GM20431 (cell line): ENCODE data around the gene TPM3.
"Not testable (repeated sequence)": the region's sequence is repeated elsewhere in the genome, so short reads cannot be mapped to it uniquely, and the experiment has no call there.

Source experiments
- in situ Hi-C: fragments of 300-500 bp; cut with MseI, MboI; formaldehyde crosslinking; loops from one replicate; pipeline ENCODE4 v1.15.0; 2020; ENCODE audit warnings: low sequenced_read_pairs; ENCODE audit not compliant: unreplicated experiment

The TPM3 gene

DNA sequence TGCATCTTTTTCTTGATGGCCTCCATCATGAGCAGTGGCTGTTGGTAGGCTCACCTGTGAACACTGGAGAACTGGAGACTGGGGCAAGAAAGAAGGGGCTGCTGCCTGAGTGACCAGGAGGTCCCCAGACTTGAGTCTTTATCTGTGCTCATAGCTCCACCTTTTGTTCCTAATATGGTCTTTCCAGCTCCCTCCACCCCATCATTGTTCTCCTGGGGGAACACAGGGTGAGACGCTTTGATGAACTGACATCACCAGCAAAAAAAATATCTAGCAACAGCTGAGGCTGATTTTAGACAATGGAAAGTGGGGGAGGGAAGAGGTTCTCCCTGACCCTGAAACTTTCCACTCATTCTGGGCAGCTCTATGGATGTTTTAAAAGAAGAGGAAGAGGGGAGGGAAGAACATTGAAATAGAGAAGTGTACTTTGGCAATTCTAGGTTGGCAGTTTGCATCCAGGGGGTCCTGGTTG lies at the start of gene TPM3:
TSS of gene TPM3 (minus strand) at position 111 of the 472 bp plus-strand sequence. CDS start at position 29, 82 bp downstream.
- in situ Hi-C loops, result no loop called here

DNA sequence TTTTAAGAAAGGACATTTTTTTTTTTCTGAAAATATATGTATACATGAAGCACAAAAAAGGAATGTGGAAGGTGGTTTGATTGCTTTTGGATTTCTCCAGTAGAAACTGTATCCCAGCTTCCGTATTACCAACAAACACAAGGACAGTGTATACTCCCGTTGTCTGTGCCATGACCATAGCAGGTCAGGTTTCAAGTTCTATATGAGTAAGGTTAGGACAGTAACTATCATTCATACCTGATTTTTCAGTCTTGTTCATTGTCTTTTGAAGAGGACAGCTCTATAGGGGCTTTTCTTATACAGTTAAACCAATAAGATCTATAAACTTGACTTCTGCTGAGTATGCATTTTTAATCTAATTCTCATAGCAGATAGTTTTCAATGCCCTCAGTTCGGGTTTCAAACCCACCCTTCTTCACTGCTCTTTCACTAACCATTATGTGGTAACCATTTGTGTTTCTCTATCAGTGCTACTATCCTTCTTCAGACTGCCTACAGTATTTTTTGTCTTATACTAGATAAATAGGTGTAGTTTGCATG lies 48.5 kb upstream of the TPM3 start:
- in situ Hi-C loops, result no loop called here

DNA sequence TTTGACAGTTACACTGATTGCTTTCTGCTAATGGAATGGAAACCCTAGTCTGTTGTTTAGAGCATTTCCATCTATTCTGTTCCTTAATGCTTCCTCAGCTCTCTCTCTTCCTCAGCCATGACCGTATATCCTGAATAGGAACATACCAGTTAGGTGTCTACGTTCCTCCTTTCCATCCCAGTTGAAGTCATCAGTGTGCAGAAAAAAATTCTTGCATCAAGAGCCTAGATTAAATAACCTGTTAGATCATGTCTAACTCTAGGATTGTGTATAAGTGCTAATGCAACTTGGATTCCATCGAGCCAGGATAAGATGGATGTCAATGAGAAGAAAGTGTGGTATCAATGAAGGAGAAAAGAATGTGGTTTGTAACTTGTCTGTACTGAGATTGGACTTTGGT lies 47.6 kb upstream of the TPM3 start:
- in situ Hi-C loops, result no loop called here

DNA sequence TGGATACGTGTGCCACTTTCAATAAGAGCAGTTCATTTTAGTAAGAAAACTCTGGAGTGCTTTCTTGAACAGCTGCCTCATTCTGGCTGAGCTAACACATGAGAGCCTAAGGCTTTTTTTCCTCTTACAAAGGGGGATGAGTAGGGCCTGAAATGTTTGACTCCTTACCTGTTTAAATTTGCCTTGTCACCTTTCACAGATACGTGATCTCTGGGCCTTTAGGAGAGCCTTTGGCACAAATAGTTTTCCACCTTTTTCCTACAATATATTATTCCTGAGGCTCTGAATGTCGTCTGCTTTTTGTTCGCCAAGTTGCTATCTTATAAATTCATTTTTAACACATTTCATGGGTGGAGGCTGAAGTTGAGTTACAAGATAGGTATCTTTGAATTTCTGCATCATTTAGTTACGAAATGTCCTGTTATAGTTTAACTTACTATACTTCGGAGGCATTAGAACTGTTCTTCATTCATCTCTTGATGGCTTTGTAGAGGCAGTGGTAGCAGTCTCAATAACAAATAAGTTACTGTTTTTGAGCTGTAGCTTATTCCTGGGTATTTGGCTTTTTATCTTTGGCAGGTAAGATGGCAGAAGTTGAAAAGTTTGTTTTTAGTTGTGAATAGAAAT lies 46.1 kb upstream of the TPM3 start:
- in situ Hi-C loops, result no loop called here

DNA sequence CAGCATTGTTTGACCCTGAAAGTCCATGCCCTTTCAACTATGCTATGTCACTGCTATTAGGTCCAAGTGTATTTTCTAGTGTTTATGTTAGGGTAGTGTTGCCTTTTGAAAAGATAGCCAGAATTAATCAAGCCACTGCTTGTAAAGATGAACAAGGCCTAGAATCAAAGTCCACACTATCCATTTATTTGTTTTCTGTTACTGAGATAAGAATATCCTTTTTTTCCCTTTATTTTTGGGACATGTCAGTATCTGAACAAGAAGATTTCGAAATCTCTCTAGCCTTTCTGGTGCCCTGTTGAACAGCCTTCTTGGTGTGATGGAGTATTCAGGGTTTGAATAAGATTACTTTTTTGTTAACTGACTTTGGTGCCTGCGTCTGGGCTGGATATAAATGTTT lies 45.5 kb upstream of the TPM3 start:
- in situ Hi-C loops, result no loop called here

DNA sequence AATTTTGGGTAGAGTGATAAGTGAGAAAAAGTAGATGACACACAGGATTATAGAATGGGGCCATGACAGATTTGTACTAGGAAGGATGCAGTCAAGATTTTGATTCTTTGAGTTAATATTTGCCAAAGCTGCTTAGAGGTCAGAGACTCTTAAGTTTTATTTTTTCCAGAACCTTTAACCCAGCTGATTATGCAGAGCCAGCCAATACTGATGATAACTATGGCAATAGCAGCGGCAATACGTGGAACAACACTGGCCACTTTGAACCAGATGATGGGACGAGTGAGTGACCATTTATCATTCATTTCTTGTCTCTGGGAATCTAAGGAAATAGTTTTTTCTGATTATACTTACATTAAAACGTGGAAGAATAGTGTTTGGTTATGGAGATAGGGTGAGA lies 45.0 kb upstream of the TPM3 start:
- in situ Hi-C loops, result no loop called here

DNA sequence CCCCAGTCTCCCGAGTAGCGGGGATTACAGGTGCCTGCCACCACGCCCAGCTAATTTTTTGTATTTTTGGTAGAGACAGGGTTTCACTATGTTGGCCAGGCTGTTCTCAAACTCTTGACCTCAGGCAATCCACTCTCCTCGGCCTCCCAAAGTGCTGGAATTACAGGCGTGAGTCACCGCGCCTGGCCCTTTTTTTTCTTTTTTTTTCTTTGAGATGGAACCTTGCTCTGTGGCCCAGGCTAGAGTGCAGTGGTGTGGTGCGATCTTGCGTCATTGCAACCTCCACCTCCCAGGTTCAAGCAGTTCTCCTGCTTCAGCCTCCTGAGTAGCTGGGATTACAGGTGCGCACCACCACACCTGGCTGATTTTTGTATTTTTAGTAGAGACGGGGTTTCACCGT lies 41.2 kb upstream of the TPM3 start:
- in situ Hi-C loops, result not testable (repeated sequence)

DNA sequence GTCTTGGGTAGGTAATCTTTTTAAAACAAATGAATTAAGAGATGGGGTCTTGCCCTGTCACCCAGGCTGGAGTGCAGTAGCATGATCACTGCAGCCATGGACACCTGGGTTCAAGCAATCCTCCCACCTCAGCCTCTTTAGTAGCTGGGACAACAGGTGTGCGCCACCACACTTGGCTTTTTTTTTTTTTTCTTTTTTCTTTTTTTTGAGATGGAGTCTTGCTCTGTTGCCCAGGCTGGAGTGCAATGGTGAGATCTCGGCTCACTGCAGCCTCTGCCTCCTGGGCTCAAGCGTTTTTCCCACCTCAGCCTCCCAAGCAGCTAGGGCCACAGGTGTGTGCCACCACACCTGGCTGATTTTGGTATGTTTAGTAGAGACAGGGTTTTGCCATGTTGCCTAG lies 39.2 kb upstream of the TPM3 start:
- in situ Hi-C loops, result not testable (repeated sequence)

DNA sequence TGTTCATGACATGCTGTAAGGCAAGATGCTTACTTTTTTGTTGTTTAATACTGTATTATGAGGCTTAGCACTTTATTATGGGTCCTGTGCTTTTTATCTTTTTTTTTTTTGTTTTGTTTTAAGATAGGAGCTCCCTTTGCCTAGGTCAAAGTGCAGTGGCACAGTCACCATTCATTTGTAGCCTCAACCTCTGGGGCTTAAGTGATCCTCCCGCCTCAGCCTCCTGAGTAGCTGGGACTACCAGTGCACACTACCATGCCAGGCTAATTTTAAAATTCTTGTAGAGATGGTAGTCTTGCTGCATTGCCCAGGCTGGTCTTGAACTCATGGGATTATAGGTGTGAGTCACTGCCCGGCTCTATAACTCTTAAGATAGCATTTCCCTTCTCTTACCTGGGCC lies 33.5 kb upstream of the TPM3 start:
- in situ Hi-C loops, result no loop called here

DNA sequence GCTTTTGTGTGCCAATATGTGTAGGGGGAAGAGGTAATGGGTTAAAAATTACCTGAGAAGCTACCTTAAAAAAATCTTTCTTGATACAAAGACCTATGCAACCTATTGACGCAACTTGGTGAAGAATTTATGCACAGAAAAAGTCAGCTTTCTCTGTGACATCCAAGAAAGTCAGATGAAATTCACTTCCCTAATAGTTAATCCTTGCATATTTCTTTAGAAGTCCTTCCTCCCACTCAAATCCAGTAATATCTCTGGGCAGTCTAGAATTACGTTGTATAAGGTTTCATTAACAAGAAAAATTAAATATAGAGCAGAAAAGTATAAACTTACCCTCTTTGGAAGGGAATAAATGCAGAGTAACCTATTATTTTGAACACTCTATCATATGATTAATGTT lies 31.7 kb upstream of the TPM3 start:
- in situ Hi-C loops, result no loop called here

DNA sequence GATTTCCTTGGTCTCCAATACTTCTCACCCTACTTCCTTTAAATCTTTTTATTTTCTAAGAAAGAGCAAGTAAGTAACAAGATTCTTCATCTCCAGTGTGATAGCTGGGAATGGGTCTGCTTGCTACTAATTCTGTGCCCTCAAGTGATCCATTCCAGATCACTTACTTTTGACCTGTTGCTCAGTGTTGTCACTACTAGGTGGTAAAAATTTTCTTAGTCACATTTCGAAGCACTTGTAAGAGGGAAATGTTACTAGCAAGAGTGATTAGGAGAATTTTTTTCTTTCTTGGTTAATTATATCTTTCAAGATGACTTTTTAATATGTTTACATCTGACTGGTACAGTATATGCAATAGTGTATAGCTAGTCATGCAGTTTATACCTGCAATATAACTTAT lies 31.0 kb upstream of the TPM3 start:
- in situ Hi-C loops, result no loop called here

DNA sequence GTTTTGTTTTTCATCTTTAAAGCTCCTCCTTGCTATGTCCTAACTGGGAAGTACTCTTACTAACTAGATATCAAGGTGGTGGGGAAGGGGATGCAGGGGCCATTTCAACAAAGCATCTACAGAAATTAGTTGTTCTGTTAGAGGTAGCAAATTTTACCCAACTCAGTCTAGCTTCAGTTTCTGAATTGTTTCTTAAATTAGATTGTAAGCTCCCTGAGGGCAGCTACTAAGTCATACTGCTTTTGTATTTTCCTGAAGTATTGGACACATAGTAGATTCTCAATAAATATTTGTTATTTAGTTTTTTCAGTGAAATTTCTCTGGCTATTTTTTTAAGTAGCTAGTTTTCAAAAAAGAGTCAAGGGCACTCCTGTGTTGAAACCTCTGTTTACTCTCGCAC lies 30.6 kb upstream of the TPM3 start:
- in situ Hi-C loops, result no loop called here

DNA sequence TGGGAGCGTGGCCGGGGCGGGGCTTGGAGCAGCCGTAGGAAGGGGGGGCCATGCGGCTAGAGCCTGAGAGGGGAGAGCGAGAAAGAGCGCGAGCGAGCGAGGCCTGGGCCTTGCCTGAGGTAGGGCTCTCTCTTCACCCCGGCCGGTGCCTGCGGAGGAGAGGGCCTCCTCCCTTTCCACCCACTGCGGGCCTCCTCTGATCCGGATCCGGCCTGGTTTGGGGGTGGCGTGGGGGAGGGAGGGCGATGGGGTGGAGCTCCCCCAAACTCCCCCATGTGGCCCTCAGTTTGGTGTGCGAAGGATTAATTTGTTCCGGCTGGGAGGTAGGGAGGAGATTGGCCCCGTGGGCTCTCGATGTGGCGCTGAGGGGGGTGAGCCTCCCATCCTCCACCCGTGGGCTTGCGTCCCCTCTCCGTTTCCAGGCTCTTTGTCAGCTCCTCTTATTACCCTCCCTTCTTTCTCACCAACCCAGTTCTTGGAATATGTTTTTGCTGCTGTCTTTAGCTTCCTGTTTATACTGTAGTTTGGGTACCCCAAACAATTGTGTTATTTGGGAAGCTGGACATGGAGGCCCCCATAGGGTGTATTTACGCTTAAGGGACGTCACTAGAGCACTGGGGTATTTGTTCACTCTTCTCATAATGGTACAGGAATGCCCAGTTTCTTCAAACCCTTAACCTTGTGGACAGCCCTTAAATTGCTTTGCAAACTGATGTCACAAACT lies 29.5 kb upstream of the TPM3 start:
- in situ Hi-C loops, result no loop called here

DNA sequence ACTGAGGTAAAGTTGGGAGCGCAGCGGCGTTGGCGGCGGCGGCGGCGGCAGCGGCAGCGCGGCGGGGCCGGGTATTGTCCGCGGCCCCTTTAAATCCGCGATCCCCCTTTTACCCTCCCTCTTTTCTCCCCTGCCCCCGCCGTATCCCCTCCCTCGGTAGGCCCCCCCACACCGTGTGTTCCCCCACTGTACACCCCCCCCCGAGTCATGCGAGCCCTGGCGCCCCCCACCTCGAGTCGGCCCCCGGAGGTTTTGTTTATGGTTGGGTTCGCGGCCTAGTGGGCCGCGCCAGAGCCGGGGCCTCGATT lies 29.0 kb upstream of the TPM3 start:
- in situ Hi-C loops, result no loop called here

DNA sequence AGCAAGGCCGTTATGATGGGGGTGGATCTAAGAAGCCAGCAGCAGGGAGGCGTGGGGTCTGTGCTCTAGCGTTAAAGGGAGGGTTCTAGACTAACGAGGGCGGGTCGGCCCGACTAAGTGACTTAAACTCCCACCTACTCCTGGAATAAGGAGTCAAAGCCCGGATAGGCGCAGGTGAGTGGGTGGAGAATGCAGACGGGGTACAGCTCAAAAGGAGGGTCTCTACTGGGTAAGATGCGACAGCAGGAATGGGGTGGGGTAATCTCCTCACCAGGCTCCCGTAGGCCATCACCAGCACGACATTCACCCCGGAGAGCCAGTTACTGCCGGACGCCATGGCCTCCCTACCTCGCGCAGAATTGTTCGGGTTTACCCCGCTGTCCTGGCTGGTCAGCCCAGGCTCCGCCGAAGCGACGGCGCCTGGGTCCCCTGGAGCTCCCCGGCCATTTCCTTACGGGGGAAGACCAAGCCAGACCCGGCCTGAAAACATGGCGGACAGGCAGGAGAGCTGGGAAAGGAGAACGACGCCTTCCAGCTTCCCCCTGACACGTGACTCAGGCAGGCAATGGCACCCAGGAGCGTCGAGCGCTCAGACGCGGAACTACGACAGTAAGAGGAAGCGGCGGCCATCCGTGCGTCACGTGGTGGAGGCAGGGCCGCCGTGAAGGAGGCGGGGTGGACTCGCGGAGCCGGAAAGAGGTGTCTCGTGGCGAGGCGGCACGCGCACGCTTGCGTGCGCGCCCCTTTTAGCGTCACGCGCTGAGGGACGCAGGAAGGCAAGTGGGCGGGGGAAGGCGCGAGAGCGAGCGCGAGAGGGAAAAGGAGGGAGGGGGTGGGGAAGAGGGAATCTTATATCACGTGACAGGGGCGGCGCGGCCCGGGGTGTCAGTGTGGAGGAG lies 28.4 kb upstream of the TPM3 start, which contains the start of gene UBAP2L:
TSS of gene UBAP2L (plus strand) at position 885 of the 899 bp plus-strand sequence. CDS start 4,169 bp downstream, outside the sequence.
- in situ Hi-C loops, result no loop called here

DNA sequence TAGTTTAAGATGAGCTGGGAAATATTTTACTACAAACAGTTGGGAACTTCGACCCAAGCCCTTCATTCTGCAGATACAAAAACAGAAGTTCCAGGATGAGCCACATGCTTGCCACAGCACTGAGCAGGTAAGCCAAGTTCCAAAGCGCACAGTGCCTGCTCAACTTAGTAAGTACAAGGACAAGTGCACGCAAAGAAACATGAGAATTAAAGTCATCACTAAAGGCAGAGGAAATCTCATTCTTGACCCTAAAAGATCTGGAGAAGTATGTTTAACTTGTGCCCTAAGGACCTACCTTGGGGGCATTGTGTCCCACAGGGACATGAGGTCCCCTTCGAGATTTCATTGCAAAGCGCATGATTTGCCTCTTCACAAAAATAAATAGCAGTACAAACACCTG lies 27.6 kb upstream of the TPM3 start:
- in situ Hi-C loops, result no loop called here

DNA sequence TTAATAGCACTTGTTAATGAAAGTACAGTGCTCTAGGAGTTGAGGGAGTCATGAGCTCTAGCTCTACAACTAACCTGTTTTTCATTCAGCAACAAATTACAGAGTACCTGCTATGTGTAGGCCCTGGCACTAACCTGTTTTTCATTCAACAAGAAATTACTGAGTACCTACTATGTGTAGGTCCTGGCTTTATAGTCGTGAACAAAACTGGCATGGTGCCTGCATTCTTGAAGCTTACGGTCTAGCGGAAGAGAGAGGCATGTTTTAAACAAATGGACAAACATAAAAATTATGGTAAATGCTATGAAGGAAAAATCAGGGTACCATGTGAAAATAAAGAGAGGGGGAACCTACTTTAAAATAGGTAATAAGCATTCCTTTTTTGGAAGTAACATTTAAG lies 26.6 kb upstream of the TPM3 start:
- in situ Hi-C loops, result no loop called here

DNA sequence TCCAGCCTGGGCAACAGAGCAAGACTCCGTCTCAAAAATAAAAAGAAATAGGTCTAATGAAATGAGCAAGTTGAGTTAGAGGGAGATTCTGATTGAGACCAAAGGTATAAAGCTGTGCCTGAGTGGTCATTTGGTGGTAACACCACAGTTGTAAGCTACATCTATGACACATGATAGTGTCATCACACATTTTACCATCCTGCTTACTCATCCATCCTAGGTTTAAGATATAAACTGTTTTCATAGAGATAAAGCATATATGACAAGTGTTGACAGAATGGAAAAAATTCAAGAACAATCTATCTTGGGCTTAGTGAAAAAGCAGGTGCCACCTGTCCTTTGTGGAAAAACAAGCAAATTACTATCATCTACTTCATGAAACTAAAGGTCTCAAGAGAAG lies 21.4 kb upstream of the TPM3 start:
- in situ Hi-C loops, result no loop called here

DNA sequence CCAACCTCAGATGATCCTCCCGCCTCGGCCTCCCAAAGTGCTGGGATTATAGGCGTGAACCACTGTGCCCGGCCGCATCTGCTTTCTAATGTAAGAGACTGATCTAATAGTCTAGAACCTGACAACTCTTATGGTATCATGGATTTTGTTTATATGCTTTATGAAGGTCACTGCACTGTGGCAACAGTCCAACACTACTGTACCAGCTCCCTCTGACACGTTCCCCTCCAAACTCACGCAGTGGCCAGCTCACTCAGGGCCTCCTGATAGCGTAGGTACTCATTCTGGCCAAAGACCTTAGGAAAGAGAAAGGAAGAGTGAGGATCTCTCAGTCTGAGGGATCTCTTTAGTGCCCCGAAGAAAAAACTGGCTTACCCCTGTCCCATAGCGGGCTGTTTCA lies 20.2 kb upstream of the TPM3 start:
- in situ Hi-C loops, result no loop called here

DNA sequence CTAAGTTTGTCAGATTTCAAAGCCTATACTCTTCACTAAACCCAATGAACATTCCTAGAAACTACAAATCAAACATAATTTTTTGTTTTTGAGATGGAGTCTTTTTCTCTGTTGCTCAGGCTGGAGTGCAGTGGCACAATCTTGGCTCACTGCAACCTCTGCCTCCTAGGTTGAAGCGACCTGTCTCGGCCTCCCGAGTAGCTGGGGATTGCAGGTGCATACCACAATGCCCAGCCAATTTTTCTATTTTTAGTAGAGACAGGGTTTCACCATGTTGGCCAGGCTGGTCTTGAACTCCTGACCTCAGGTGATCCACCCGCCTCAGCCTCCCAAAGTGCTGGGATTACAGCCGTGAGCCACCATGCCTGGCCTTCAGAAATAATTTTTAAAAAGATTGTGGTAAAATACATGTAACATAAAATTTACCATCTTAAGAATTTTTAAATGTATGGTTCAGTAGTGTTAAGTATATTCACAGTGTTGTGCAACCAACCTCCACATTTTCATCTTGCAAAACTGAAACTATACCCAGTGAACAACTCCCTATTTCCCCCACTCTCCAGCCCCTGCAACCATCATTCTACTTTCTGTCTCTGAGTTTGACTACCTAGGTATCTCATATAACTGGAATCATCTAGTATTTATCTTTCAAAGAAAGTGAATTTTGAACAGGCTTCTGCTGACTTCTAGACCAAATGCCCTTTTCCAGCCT lies 16.9 kb upstream of the TPM3 start:
- in situ Hi-C loops, result no loop called here
